HepG2 (cell line): ENCODE measurements around the gene P4HTM. TPM values are rescaled to one million over a fixed set of nuclear protein-coding genes. Genes with fewer than 3 reads are reported as not detected.

Experiments
- ATAC-seq: fragments of 200-7000 bp; cut with Tn5 transposase; 3 replicates; pipeline ENCODE4 v1.9.1; 2020; ENCODE audit warnings: mild to moderate bottlenecking, moderate library complexity
- BruUV-seq: library from RNA; stranded (reverse); fragments of 400-500 nt; replicated peaks from 2 replicates; lab custom pipeline; 2021; lab: Mats Ljungman, UMichigan
- CTCF ChIA-PET: fragments of 300-600 bp; formaldehyde crosslinking; extraction: SDS; loops from one replicate; lab custom pipeline; 2021; ENCODE audit warnings: low total read pairs, inconsistent platforms, low intra/inter-chr PET ratio; lab: Yijun Ruan, JAX
- POLR2A ChIA-PET: fragments of 350-600 bp; sonication (Branson Sonifier 250); formaldehyde crosslinking; loops from one replicate; lab custom pipeline; 2020; ENCODE audit warnings: antibody characterized with exemption, inconsistent platforms; lab: Yijun Ruan, JAX
- DNase-seq: peaks from one replicate; pipeline ENCODE4 v3.0.0-alpha.2; 2015; ENCODE audit warnings: low spot score
- FAIRE-seq: peaks from 3 replicates; lab custom pipeline; 2011; peaks lifted over from hg19 to GRCh38; lab: Jason Lieb, UNC
- H2AFZ ChIP-seq: one replicate; pipeline ENCODE4 v1.6.1; 2011; ENCODE audit warnings: low read length, inconsistent platforms
- H3K27ac ChIP-seq: fragments of 300-600 bp; 3 replicates; pipeline ENCODE4 v1.8.0; 2011; ENCODE audit warnings: mixed run types, mild to moderate bottlenecking, mixed read lengths, low read length, inconsistent platforms; ENCODE audit not compliant: insufficient read depth; ENCODE audit errors: extremely low read length
- H3K27me3 ChIP-seq, 2 experiments: fragments of 200-600 bp in 1 of 2; 2 replicates in 1 of 2; 3 replicates in 1 of 2; pipeline versions ENCODE4 v1.6.0 to v1.8.0; 2011; ENCODE audit warnings: low read length in 2 of 2, mild to moderate bottlenecking in 2 of 2, moderate library complexity in 2 of 2, inconsistent platforms in 1 of 2; ENCODE audit not compliant: insufficient read depth in 2 of 2, control insufficient read depth in 1 of 2
- H3K36me3 ChIP-seq, 2 experiments: fragments of 200-600 bp in 1 of 2; replicated peaks in 1 of 2; 2 replicates in 1 of 2; 3 replicates in 1 of 2; pipeline versions ENCODE4 v1.5.1 to v1.8.0; 2011; ENCODE audit warnings: low read length in 2 of 2, inconsistent platforms in 1 of 2; ENCODE audit not compliant: insufficient read depth in 2 of 2, control insufficient read depth in 1 of 2
- H3K4me1 ChIP-seq: 2 replicates; pipeline ENCODE4 v1.5.1; 2012; ENCODE audit warnings: low read length, inconsistent platforms; ENCODE audit not compliant: insufficient read depth
- H3K4me2 ChIP-seq: 2 replicates; pipeline ENCODE4 v1.6.0; 2011; ENCODE audit warnings: low read depth, low read length, inconsistent platforms
- H3K4me3 ChIP-seq, 3 experiments: fragments of 200-600 bp in 1 of 3; sonication (generic), shearing (Covaris generic) in 1 of 3; replicated peaks in 1 of 3; 2 replicates each; pipeline ENCODE4 v1.5.1; 2011 to 2016; ENCODE audit warnings: low read length in 3 of 3, inconsistent platforms in 2 of 3, low read depth in 2 of 3, mild to moderate bottlenecking in 2 of 3, control low read depth in 1 of 3, mixed read lengths in 1 of 3; ENCODE audit not compliant: insufficient read depth in 1 of 3
- H3K79me2 ChIP-seq: one replicate; pipeline ENCODE4 v1.6.1; 2011; ENCODE audit warnings: low read length, inconsistent platforms; ENCODE audit not compliant: insufficient read depth
- H3K9ac ChIP-seq: 2 replicates; pipeline ENCODE4 v1.6.0; 2011; ENCODE audit warnings: mild to moderate bottlenecking, low read depth, low read length, inconsistent platforms; ENCODE audit not compliant: insufficient read depth
- H3K9me3 ChIP-seq: 2 replicates; pipeline ENCODE4 v1.5.1; 2012; ENCODE audit warnings: mild to moderate bottlenecking, low read length
- H4K20me1 ChIP-seq: 2 replicates; pipeline ENCODE4 v1.6.0; 2011; ENCODE audit warnings: inconsistent platforms, mild to moderate bottlenecking, low read length, moderate library complexity; ENCODE audit not compliant: insufficient read depth
- ARHGAP35 ChIP-seq: sonication (generic); formaldehyde crosslinking; IDR thresholded peaks from 2 replicates; pipeline ENCODE4 v1.9.0; 2022; ENCODE audit warnings: mild to moderate bottlenecking, inconsistent platforms, moderate library complexity, missing genetic modification reagents, borderline replicate concordance
- HCFC1 ChIP-seq: fragments of 150-350 bp; IDR thresholded peaks from 2 replicates; pipeline ENCODE4 v1.6.1; 2014; ENCODE audit warnings: low read depth, low read length
- HNF4G ChIP-seq, 2 experiments: sonication (generic) in 1 of 2; formaldehyde crosslinking in 1 of 2; IDR thresholded peaks; 2 replicates each; pipeline versions ENCODE4 v1.4.0 to v1.6.1; 2011 to 2020; ENCODE audit warnings: borderline replicate concordance in 2 of 2, low read depth in 2 of 2, mild to moderate bottlenecking in 2 of 2, low read length in 1 of 2, missing genetic modification reagents in 1 of 2, moderate library complexity in 1 of 2
- MXD4 ChIP-seq: IDR thresholded peaks from 2 replicates; pipeline ENCODE4 v1.6.1; 2016; ENCODE audit warnings: mild to moderate bottlenecking, missing biosample characterization, missing genetic modification reagents
- NR2C2 ChIP-seq: sonication (generic); formaldehyde crosslinking; IDR thresholded peaks from 2 replicates; pipeline ENCODE4 v1.4.0; 2020; ENCODE audit warnings: missing genetic modification reagents, mild to moderate bottlenecking, moderate library complexity, borderline replicate concordance
- PAWR ChIP-seq: sonication (generic); formaldehyde crosslinking; IDR thresholded peaks from 2 replicates; pipeline ENCODE4 v1.4.0; 2020; ENCODE audit warnings: missing genetic modification reagents, mild to moderate bottlenecking, borderline replicate concordance
- PHF8 ChIP-seq: sonication (generic); formaldehyde crosslinking; IDR thresholded peaks from 2 replicates; pipeline ENCODE4 v1.5.0; 2020; ENCODE audit warnings: missing genetic modification reagents
- SNAPC5 ChIP-seq: sonication (generic); formaldehyde crosslinking; IDR thresholded peaks from 2 replicates; pipeline ENCODE4 v1.8.1; 2023; ENCODE audit warnings: mild to moderate bottlenecking, missing genetic modification reagents, borderline replicate concordance
- SP5 ChIP-seq: IDR thresholded peaks from 2 replicates; pipeline ENCODE4 v1.6.1; 2016; ENCODE audit warnings: low read depth, borderline replicate concordance
- ZNF143 ChIP-seq: sonication (generic); formaldehyde crosslinking; IDR thresholded peaks from 2 replicates; pipeline ENCODE4 v1.4.0; 2020; ENCODE audit warnings: missing genetic modification reagents
- ZNF383 ChIP-seq: sonication (generic); formaldehyde crosslinking; IDR thresholded peaks from 2 replicates; pipeline ENCODE4 v1.4.0; 2020; ENCODE audit warnings: missing genetic modification reagents, mild to moderate bottlenecking, borderline replicate concordance
- ZNF513 ChIP-seq: sonication (generic); formaldehyde crosslinking; conservative IDR thresholded peaks from 2 replicates; pipeline ENCODE4 v1.5.0; 2020; ENCODE audit warnings: missing genetic modification reagents
- ZNF746 ChIP-seq: sonication (generic); formaldehyde crosslinking; IDR thresholded peaks from 2 replicates; pipeline ENCODE4 v1.8.0; 2022; ENCODE audit warnings: mild to moderate bottlenecking, missing genetic modification reagents
- ZNF781 ChIP-seq: sonication (generic); formaldehyde crosslinking; IDR thresholded peaks from 2 replicates; pipeline ENCODE4 v1.5.1; 2020; ENCODE audit warnings: borderline replicate concordance, mild to moderate bottlenecking, missing genetic modification reagents; ENCODE audit errors: not compliant biosample characterization
- ZNF883 ChIP-seq: sonication (generic); formaldehyde crosslinking; IDR thresholded peaks from 2 replicates; pipeline ENCODE4 v1.5.1; 2020; ENCODE audit warnings: mild to moderate bottlenecking, missing genetic modification reagents; ENCODE audit errors: not compliant biosample characterization
- WGBS: methylation state at CpG from one replicate; pipeline ENCODE4 v1.1.6; 2017; ENCODE audit warnings: low lambda C conversion rate; 5-methylcytosine and 5-hydroxymethylcytosine counted together
- in situ Hi-C: cut with HindIII; loops from 2 replicates; pipeline ENCODE4 v1.10.0; 2017; ENCODE audit warnings: low pct_unique_long_range_greater_than_20kb; ENCODE audit not compliant: extremely low pct_ligation_motif_present
- intact Hi-C: fragments of 100-400 bp; cut with micrococcal nuclease; formaldehyde crosslinking; loops from one replicate; pipeline ENCODE4 v1.10.0; 2022; ENCODE audit not compliant: unreplicated experiment
- polyA plus RNA-seq, 8 experiments: library from polyadenylated mRNA; depleted of rRNA in 3 of 8; stranded (reverse) in 7 of 8; unstranded in 1 of 8; fragments of >200 nt; fragmentation: Illumina TruSeq in 4 of 8; extraction: Trizol in 4 of 8; gene quantifications; 2 replicates each; pipeline versions ENCODE4 v1.2.1 to v1.2.3, GENCODE V29; 2011 to 2016; ENCODE audit warnings: low read depth in 4 of 8, missing spikeins in 1 of 8, mixed read lengths in 1 of 8; ENCODE audit not compliant: insufficient read depth in 1 of 8
- total RNA-seq, 5 experiments: library from RNA; depleted of rRNA; stranded (reverse); fragments of >200 nt; fragmentation: Illumina TruSeq; extraction: Trizol; gene quantifications; 2 replicates each; pipeline ENCODE4 v1.2.3, GENCODE V29; 2016; ENCODE audit warnings: low read depth in 1 of 5

Gene P4HTM
- total and polyA plus RNA-seq, 2 of the 13 experiments (the other 11 are each of a cell fraction or from before 2014, with no cell fraction given), result 0.01 TPM; not detected in 1

DNA sequence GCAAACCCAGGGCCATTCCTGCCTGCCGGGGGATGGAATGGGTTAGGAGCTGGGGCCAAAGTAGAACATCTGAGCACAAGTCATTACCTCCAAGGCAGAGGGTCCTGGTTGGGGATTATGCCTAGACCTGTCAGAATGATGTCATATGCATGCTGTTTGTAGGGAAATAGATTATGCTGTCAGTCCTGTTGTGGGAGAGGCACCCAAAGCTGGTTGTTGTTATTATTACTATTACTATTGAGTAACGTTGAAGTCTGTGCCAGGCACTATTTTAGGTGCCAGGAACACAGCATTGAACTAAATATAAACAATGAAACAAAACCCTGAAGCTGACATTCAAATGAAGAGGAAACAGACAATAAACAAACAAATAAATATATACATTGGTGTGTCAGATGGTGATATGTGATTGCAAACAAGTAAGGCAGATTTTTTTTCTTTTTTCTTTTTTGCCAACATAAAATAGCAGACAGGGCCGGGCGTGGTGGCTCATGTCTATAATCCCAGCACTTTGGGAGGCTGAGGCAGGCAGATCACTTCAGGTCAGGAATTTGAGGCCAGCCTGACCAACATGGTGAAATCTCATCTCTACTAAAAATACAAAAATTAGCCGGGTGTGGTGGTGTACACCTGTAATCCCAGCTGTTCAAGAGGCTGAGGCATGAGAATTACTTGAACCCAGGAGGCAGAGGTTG is 2.0 kb downstream of the P4HTM start:
- Histone ChIP-seq H3K27me3 (no peaks in the 10 kb centered on the region), H3K79me2 (no peaks in the 10 kb centered on the region), H3K4me2 (no peak overlapping the region), H3K36me3 (no peaks in the 10 kb centered on the region), H3K9me3 (no peaks in the 10 kb centered on the region), H3K27ac (no peak overlapping the region), H3K9ac (no peak overlapping the region), H4K20me1 (no peaks in the 10 kb centered on the region), H3K4me3 (no peak overlapping the region), H3K4me1 (peaks cover 3% of the 10 kb centered on the region), H2AFZ (no peak overlapping the region)
- ChIA-PET POLR2A (no interaction called here), CTCF (no interaction called here)
- FAIRE-seq, result no peak
- no peak for DNase-seq
- intact Hi-C loops, result no loop called here
- BruUV-seq, result no TSS peak
- 74% methylated on average over 5 of the region's 5 CpGs for WGBS
- no peak for ATAC-seq
- no peak for TF ChIP-seq ZNF883 (CRISPR knock-in tag)
- TF ChIP-seq MXD4 (CRISPR knock-in tag), result no peak
- no peak for TF ChIP-seq HCFC1
- TF ChIP-seq ZNF143 (CRISPR knock-in tag), result no peak
- no peak for TF ChIP-seq ZNF746 (CRISPR knock-in tag)
- no peak for TF ChIP-seq NR2C2 (CRISPR knock-in tag)
- no peak for TF ChIP-seq ZNF383 (CRISPR knock-in tag)
- no peak for TF ChIP-seq SNAPC5 (CRISPR knock-in tag)
- no peak for TF ChIP-seq HNF4G (IDR thresholded peaks at IDR 0.05; ENCODE audit: borderline replicate concordance, low read depth, low read length)
- TF ChIP-seq HNF4G (CRISPR knock-in tag; IDR thresholded peaks at IDR 0.05; ENCODE audit: borderline replicate concordance, low read depth), result no peak
- no peak for TF ChIP-seq ARHGAP35
- no peak for TF ChIP-seq PAWR (CRISPR knock-in tag)
- TF ChIP-seq PHF8 (CRISPR knock-in tag), result no peak
- TF ChIP-seq ZNF781 (CRISPR knock-in tag), result no peak
- no peak for TF ChIP-seq ZNF513 (CRISPR knock-in tag)
- TF ChIP-seq SP5 (CRISPR knock-in tag), result no peak
- in situ Hi-C loops, result no loop called here
